Mesendoderm (in vitro differentiated cells): ENCODE data around the gene OBSCN.

Source experiments
- DNase-seq: peaks from one replicate; pipeline ENCODE4 v3.0.0; 2013
- H2AK5ac ChIP-seq: 2 replicates; pipeline ENCODE4 v1.6.1; 2013; ENCODE audit warnings: low read length, inconsistent platforms
- H2BK120ac ChIP-seq: 2 replicates; pipeline ENCODE4 v1.6.1; 2013; ENCODE audit warnings: low read depth, mild to moderate bottlenecking, low read length, moderate library complexity, mixed read lengths
- H2BK15ac ChIP-seq: replicated peaks from 2 replicates; pipeline ENCODE4 v1.6.1; 2013; ENCODE audit warnings: low read depth, mild to moderate bottlenecking, moderate library complexity
- H2BK5ac ChIP-seq: 2 replicates; pipeline ENCODE4 v1.6.1; 2013; ENCODE audit warnings: low read length, inconsistent platforms
- H3K18ac ChIP-seq: 2 replicates; pipeline ENCODE4 v1.6.1; 2013; ENCODE audit warnings: mild to moderate bottlenecking, low read length, mixed read lengths
- H3K23ac ChIP-seq: one replicate; pipeline ENCODE4 v1.6.1; 2013; ENCODE audit warnings: low read length
- H3K27ac ChIP-seq: 2 replicates; pipeline ENCODE4 v1.5.1; 2013; ENCODE audit warnings: low read depth, mild to moderate bottlenecking, inconsistent platforms, low read length, moderate library complexity
- H3K27me3 ChIP-seq: 2 replicates; pipeline ENCODE4 v1.6.1; 2013; ENCODE audit warnings: low read length, control low read depth, mild to moderate bottlenecking, inconsistent platforms; ENCODE audit not compliant: insufficient read depth, poor library complexity
- H3K36me3 ChIP-seq: 2 replicates; pipeline ENCODE4 v1.6.1; 2013; ENCODE audit warnings: low read length, inconsistent platforms; ENCODE audit not compliant: control insufficient read depth, insufficient read depth
- H3K4ac ChIP-seq: one replicate; pipeline ENCODE4 v1.6.1; 2013; ENCODE audit warnings: low read depth, mild to moderate bottlenecking, low read length, moderate library complexity
- H3K4me1 ChIP-seq: 2 replicates; pipeline ENCODE4 v1.6.1; 2013; ENCODE audit warnings: low read depth, low read length, inconsistent platforms; ENCODE audit not compliant: control insufficient read depth
- H3K4me2 ChIP-seq: 2 replicates; pipeline ENCODE4 v1.6.1; 2013; ENCODE audit warnings: low read length
- H3K4me3 ChIP-seq: 2 replicates; pipeline ENCODE4 v1.5.1; 2013; ENCODE audit warnings: mild to moderate bottlenecking, low read length
- H3K56ac ChIP-seq: one replicate; pipeline ENCODE4 v1.6.1; 2013; ENCODE audit warnings: low read length
- H3K79me1 ChIP-seq: 2 replicates; pipeline ENCODE4 v1.6.1; 2013; ENCODE audit warnings: low read length, inconsistent platforms
- H3K79me2 ChIP-seq: 2 replicates; pipeline ENCODE4 v1.6.1; 2013; ENCODE audit warnings: mild to moderate bottlenecking, low read length; ENCODE audit not compliant: control insufficient read depth, insufficient read depth
- H3K9ac ChIP-seq: 2 replicates; pipeline ENCODE4 v1.6.1; 2013; ENCODE audit warnings: low read length, inconsistent platforms
- H4K5ac ChIP-seq: one replicate; pipeline ENCODE4 v1.6.1; 2013; ENCODE audit warnings: low read length
- H4K8ac ChIP-seq: one replicate; pipeline ENCODE4 v1.6.1; 2013; ENCODE audit warnings: low read depth, mild to moderate bottlenecking, control low read depth, low read length, moderate library complexity
- WGBS: extraction: QIAGEN DNeasy Blood & Tissue Kit; methylation state at CpG from one replicate; pipeline ENCODE4 v1.1.7; 2013; ENCODE audit warnings: low lambda C conversion rate, missing lambda C conversion rate; ENCODE audit not compliant: insufficient coverage; ENCODE audit errors: extremely low coverage; 5-methylcytosine and 5-hydroxymethylcytosine counted together

The OBSCN gene

GRCh38 chr1:228372183-228373003 is 164.5 kb downstream of the OBSCN start:
- Histone ChIP-seq H2BK5ac (no peak overlapping the region), H3K79me2 (no peaks in the 10 kb centered on the region), H4K5ac (no peak overlapping the region), H2BK15ac (no peak overlapping the region), H3K4ac (no peak overlapping the region), H3K23ac (no peak overlapping the region), H2BK120ac (no peak overlapping the region), H3K4me3 (no peak overlapping the region), H3K27me3 (no peaks in the 10 kb centered on the region), H3K4me2 (no peak overlapping the region), H3K4me1 (no peaks in the 10 kb centered on the region), H3K27ac (no peak overlapping the region), H3K79me1 (no peaks in the 10 kb centered on the region), H3K36me3 (no peaks in the 10 kb centered on the region), H3K9ac (no peak overlapping the region), H2AK5ac (no peak overlapping the region), H3K18ac (no peak overlapping the region), H3K56ac (no peak overlapping the region), H4K8ac (no peak overlapping the region)
- no CpG with 5 or more reads among the region's 34 CpGs for WGBS
- DNase-seq: no peak

- WGBS: no CpG with 5 or more reads among the region's 12 CpGs
- Histone ChIP-seq H3K4me1 (no peaks in the 10 kb centered on the region), H3K23ac (no peak overlapping the region), H3K79me2 (no peaks in the 10 kb centered on the region), H3K9ac (no peak overlapping the region), H2AK5ac (no peak overlapping the region), H3K18ac (no peak overlapping the region), H3K4ac (no peak overlapping the region), H2BK15ac (no peak overlapping the region), H3K36me3 (no peaks in the 10 kb centered on the region), H3K79me1 (no peaks in the 10 kb centered on the region), H3K4me3 (no peak overlapping the region), H4K5ac (no peak overlapping the region), H3K27ac (no peak overlapping the region), H3K56ac (no peak overlapping the region), H2BK120ac (no peak overlapping the region), H3K4me2 (no peak overlapping the region), H2BK5ac (no peak overlapping the region), H3K27me3 (no peaks in the 10 kb centered on the region), H4K8ac (no peak overlapping the region)
- no peak for DNase-seq
Measured at GRCh38 chr1:228373004-228373680, 165.3 kb downstream of the OBSCN start.

GRCh38 chr1:228373681-228374571 is 166.1 kb downstream of the OBSCN start:
- no peak overlapping the region for H4K5ac ChIP-seq
- no peak overlapping the region for H2BK5ac ChIP-seq
- no peaks in the 10 kb centered on the region for H3K27me3 ChIP-seq
- no peaks in the 10 kb centered on the region for H3K79me1 ChIP-seq
- H2AK5ac ChIP-seq: no peak overlapping the region
- no peak overlapping the region for H3K4me2 ChIP-seq
- H3K56ac ChIP-seq: no peak overlapping the region
- no peaks in the 10 kb centered on the region for H3K36me3 ChIP-seq
- H3K18ac ChIP-seq: no peak overlapping the region
- H3K79me2 ChIP-seq: no peaks in the 10 kb centered on the region
- no peak overlapping the region for H3K9ac ChIP-seq
- H3K23ac ChIP-seq: no peak overlapping the region
- no CpG with 5 or more reads among the region's 14 CpGs for WGBS
- no peak overlapping the region for H4K8ac ChIP-seq
- no peaks in the 10 kb centered on the region for H3K4me1 ChIP-seq
- no peak overlapping the region for H3K4me3 ChIP-seq
- no peak overlapping the region for H3K27ac ChIP-seq
- H2BK120ac ChIP-seq: no peak overlapping the region
- H2BK15ac ChIP-seq: no peak overlapping the region
- no peak overlapping the region for H3K4ac ChIP-seq
- no peak for DNase-seq

GRCh38 chr1:228374711-228375577 is 167.1 kb downstream of the OBSCN start:
- Histone ChIP-seq H3K4me1 (no peaks in the 10 kb centered on the region), H3K4me2 (no peak overlapping the region), H3K4ac (no peak overlapping the region), H3K79me1 (no peaks in the 10 kb centered on the region), H4K8ac (no peak overlapping the region), H4K5ac (no peak overlapping the region), H3K27ac (no peak overlapping the region), H2AK5ac (no peak overlapping the region), H2BK5ac (no peak overlapping the region), H3K79me2 (no peaks in the 10 kb centered on the region), H3K56ac (no peak overlapping the region), H3K18ac (no peak overlapping the region), H2BK120ac (no peak overlapping the region), H3K9ac (no peak overlapping the region), H3K27me3 (no peaks in the 10 kb centered on the region), H3K4me3 (no peak overlapping the region), H3K23ac (no peak overlapping the region), H3K36me3 (no peaks in the 10 kb centered on the region), H2BK15ac (no peak overlapping the region)
- no CpG with 5 or more reads among the region's 25 CpGs for WGBS
- no peak for DNase-seq

GRCh38 chr1:228375578-228376261 is 167.9 kb downstream of the OBSCN start:
- H2AK5ac ChIP-seq: no peak overlapping the region
- no peaks in the 10 kb centered on the region for H3K4me1 ChIP-seq
- H4K8ac ChIP-seq: no peak overlapping the region
- H3K56ac ChIP-seq: no peak overlapping the region
- no peak overlapping the region for H3K27ac ChIP-seq
- H3K4me3 ChIP-seq: no peak overlapping the region
- H3K23ac ChIP-seq: no peak overlapping the region
- no peak overlapping the region for H4K5ac ChIP-seq
- H3K18ac ChIP-seq: no peak overlapping the region
- WGBS: no CpG with 5 or more reads among the region's 22 CpGs
- no peaks in the 10 kb centered on the region for H3K79me1 ChIP-seq
- no peak overlapping the region for H3K9ac ChIP-seq
- no peak overlapping the region for H3K4me2 ChIP-seq
- H3K27me3 ChIP-seq: no peaks in the 10 kb centered on the region
- H2BK5ac ChIP-seq: no peak overlapping the region
- H3K79me2 ChIP-seq: no peaks in the 10 kb centered on the region
- H2BK120ac ChIP-seq: no peak overlapping the region
- no peaks in the 10 kb centered on the region for H3K36me3 ChIP-seq
- H2BK15ac ChIP-seq: no peak overlapping the region
- H3K4ac ChIP-seq: no peak overlapping the region
- DNase-seq: no peak
